ENCODE measurements around the gene PACS1. TPM values are rescaled to one million over a fixed set of nuclear protein-coding genes. Genes with fewer than 3 reads are reported as not detected.
"Not testable (repeated sequence)": the region's sequence is repeated elsewhere in the genome, so short reads cannot be mapped to it uniquely, and the experiment has no call there.

The PACS1 gene
- 75.4 TPM for polyA plus RNA-seq (2013, experiment 1 of 2; ENCODE audit: insufficient read length)
- polyA plus RNA-seq (2013, experiment 2 of 2; ENCODE audit: insufficient read length) = 78.3 TPM

DNA sequence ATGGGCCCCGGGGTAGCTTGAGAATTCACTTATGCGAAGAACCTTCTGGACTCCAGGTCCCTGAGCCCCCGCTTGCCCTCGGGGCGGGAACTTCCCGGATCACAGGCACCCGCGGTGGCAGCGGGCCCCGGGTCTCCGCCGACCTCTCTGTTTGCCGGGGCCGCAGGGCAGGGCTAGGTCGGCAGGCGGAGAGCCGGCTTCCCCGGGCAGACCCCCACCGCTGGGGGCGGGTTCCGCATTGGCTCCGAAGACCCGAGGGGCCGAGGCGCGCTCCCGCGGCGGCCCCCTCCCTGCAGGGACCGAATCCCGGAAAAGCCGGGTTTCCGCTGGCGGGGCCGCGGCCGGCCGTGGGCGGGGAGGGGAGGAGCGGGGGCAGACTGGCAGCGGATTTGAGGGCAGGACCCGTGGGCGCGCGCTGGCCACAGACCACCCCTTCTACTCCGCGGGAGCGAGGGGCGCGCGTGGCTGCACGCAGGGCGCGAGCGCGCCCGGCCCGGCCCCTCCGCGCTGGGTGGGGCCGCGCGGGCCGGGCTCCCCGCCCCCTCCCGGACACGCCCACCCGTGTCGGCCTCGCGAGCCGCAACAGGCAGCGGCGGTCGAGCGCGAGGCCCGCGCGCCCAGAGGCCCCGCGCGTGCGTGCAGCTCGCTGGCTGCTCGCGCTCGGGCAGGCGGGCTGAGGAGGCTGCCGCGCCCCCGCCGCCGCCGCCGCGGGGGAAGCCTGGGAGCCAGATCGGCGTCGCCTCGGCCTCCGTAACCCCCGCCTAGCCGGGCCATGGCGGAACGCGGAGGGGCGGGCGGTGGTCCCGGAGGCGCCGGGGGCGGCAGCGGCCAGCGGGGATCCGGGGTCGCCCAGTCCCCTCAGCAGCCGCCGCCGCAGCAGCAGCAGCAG is at the start of gene PACS1:
PACS1 (plus strand) TSS at position 558 of the 889 bp plus-strand sequence; CDS start at position 773, 215 bp downstream.
- peak; percentile 84 for DNase-seq

GRCh38 chr11:66020618-66021357 is 49.3 kb upstream of the PACS1 start:
- DNase-seq = peak; percentile 48

DNA sequence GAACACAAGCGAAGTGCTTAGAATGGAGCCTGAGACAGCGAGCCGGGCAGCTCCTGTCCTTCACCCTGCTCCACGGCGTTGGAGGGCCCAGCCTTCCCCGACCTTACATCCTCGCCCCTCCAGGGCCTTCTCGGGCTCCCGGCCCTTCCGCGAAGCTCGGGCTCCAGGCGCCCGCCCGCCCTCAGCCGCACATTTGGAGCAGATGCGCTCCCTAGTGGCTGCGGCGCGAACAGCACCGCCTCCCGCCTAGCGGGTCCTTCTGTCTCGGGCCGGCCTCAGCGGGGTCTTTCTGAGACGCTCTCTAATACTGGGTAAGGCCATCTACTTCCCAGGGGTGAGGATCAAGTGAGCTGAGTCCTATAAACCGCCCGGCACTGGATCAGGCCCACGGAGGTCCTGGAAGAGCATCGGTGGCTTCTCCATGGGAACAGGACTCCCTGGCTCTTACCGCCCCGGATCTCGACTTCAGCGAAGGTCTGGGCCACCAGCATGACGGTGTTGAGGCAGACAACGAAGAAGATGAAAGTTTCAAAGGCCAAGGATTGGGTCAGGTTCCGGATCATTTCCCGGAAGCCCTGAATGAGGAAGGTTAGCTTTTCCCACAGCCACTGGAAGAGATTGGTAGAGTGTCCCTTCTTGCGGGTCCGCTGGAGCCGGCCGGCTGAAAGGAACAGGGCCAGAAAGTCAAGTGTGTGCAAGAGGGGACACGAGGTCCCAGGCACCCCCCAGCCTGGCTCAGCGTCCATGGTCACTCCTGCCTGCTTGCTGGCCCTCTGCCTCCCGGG is 47.5 kb upstream of the PACS1 start:
- DNase-seq = peak; percentile 52

- DNase-seq = not testable (repeated sequence)
Measured at GRCh38 chr11:66023186-66023440, 47.0 kb upstream of the PACS1 start.

- no peak for DNase-seq
Measured at GRCh38 chr11:66026017-66026529, 44.0 kb upstream of the PACS1 start, which contains the start of gene CATSPER1. Gene CATSPER1, minus strand, starts transcription at chr11:66026479. Its CDS starts 100 bp downstream, at chr11:66026379.

DNA sequence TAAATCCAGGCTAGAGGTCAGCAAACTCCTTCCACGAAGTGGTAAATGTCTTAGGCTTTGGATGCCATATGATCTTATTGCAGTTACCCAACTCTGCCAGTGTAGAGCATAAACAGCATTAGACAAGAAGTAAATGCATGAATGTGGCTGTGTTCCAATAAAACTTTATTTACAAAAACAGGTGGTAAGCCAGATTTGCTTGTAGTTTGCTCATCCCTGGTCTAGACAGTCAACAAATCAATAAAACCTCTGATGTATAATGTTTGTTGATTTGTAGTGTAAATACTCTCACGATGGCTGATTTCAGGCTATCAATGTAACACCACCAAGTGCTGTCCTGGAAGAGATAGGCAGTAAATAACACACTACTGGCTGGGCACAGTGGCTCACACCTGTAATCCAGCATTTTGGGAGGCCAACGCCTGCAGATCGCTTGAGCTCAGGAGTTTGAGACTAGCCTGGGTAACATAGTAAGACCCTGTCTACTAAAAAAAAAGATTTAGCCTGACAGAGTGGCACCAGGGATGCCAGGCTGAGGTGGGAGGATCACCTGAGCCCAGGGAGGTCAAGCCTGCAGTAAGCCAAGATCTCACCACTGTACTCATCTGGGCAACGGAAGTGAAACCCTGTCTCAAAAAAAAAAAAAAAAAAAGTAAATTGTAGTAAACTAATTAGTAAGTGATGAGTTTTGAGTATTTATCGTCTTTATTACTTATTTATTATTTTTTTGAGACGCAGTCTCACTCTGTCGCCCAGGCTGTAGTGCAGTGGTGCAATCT is 36.9 kb upstream of the PACS1 start:
- DNase-seq = no peak

- DNase-seq = no peak
Measured at GRCh38 chr11:66035653-66036333, 34.3 kb upstream of the PACS1 start.

DNA sequence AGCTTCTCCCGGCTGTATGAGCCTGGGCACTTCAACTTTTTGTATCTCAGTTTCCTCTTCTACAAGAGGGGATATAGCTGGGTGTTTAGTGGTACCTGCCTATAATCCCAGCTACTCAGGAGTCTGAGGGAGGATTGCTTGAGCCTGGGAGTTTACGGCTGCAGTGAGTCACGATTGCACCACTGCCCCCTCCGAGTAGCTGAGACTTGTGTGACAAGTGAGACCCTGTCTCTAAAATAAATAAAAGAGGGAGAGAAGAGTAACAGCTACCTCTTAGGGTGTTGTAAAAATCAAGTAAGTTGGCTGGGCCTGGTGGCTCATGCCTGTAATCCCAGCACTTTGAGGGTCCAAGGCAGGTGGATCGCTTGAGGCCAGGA is 33.8 kb upstream of the PACS1 start:
- DNase-seq = no peak

DNA sequence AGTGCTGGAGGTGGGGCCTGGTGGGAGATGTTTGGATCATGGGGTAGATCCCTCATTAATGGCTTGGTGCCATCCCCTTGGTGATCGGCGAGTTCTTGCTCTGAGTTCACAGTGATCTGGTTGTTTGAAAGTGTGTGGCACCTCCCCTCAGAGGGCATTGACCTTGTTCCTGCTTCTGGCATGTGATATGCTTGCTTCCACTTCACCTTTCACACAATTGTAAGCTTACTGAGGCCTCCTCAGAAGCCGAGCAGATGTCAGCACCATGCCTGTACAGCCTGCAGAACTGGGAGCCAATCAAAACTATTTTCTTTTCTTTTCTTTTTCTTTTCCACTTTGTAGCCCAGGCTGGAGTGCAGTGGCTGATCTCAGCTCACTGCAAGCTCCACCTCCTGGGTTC is 32.7 kb upstream of the PACS1 start:
- DNase-seq = no peak

GRCh38 chr11:66039765-66040164 is 30.3 kb upstream of the PACS1 start:
- no peak for DNase-seq

DNA sequence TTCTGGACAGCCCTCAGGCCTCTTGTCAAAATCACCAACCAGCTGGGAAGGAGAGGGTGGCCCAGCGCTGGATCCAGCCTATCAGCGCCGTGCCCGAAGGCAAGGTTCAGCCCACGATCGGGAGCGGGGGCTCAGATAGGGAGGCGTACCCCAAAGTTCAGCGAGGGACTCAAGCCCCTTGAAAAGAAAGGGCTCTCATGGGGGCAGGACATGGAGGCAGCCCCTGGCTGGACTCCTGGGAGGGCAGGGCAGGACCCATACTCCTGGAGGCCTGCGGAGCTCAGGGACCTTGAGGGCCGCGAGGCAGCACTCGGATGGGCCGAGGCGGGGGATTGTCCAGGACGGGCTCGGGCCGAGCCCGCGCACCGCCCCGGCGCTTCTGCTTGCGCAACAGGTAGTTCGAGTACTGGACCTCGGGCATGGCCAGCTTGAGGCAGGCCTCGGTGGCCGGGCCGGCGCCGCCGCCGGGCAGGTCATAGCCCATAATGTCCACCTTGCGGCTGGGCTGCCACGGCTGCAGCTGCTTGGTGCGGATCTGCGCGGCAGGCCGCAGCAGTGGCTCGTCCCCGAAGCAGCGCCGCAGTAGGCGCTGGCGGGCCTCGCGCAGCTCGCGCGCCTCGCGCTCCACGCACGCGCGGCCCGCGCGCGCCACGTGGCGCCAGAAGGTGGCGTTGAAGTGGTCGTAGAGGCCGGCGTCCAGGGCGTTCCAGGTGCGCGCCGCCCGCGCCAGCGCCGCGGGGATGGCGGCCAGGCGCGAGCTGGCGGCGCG is 27.7 kb upstream of the PACS1 start:
- no peak for DNase-seq

- DNase-seq = no peak
Measured at GRCh38 chr11:66042996-66043906, 26.8 kb upstream of the PACS1 start.

DNA sequence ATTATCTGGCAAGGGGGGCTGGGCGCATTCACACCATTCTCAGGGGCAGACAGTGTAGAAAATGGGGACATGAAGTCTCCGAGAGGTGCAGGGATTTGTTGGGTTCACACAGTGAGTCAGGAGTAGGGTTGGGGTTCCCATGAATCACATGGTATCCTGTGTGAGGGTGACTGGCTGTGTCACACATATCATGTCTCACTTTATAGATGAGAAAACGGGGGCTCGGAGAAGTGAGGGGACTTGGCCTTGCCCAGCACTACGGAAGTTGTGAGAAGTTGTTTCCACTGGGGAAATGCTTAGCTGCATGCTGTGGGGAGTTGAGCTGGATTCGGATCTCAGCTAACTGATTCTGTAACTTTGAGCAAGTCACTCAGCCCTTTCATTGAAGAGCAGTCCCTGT is 25.3 kb upstream of the PACS1 start:
- no peak for DNase-seq

DNA sequence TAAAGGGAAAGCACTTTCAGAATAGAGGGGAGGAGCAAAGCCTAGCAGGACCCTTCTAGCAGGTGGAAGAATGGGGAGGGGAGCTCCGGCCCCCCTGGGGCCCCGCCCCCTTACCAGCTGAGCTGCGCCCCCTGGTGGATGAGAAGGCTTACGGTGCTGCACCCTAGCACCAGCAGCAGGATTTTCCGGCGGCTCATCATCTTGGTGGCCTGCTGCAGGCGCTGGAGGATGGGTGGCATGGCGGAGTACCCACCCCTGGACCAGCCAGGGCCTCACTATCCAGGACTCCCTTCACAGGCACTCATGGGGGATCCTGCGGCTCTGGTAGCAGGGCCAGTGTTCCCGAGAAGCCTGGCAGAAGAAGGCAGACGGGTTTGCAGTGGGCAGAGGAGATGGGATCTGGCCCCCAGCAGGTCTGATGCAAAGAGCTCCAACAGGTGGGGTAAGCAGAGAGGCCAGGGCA is 24.9 kb upstream of the PACS1 start:
- peak; percentile 67 for DNase-seq

DNA sequence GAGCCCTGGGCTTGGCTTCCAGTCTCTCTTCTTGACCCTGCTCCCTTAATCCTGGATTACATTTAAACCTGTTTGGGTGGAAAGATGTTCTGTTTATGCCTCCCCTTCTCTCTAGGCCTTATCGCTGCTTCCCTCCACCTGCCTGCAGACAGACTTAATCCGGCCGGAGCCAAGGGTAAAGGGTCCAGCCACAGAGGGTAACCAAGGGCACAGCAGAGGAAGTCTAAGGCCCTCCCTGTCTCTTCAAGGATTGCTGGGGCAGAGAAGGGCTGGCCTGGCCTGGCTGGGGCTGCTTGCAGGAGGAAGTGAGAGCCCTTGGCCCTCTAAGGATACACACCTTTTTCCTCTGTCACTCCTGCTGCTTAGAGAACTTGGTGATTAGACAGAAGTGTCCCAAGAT is 23.2 kb upstream of the PACS1 start:
- DNase-seq = no peak

DNA sequence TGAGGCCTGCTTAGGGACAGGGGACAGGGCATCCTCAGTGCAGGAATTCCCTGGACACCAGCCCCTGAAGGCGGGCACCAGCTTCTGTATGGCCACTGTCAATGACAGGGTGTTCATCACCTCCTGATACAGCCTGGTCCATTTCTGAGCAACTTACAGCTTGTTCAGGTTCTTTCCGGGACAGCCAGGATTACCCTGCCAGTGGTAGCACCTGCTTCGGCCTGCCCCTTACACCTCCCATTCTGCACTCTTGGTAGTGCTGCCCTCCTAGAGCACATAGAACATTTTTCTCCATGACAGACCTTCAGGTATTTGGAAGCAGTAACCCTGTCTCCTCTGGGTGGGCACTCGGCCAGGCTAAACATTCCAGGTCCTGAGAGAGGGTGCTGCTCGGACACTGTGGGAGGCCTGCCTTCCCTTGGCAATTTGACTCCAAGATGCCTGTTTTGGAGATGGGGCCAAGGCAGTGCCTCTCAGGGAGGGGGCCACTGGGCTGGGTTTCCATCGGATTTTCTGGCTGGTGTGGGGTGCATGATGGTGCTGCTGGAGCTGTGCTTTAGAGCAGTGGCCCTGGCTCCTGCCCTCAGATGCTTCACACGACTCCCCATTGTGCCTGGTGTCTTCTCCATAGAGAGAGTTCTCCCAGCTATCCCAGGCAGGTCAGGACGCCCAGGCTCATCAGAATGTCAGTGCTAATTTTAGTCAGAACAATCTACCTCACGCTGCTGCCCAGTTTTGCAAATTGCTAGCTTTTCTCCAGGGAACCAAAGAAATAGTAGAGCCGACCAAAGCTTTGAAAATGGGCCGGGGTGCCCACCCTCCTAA is 22.3 kb upstream of the PACS1 start:
- DNase-seq = no peak

GRCh38 chr11:66048547-66049323 is 21.3 kb upstream of the PACS1 start, which contains the start of gene GAL3ST3:
Gene GAL3ST3, minus strand, starts transcription at chr11:66049161. Its CDS starts 3,746 bp downstream, at chr11:66045415.
- DNase-seq = no peak
